ENCODE data around the gene FKTN.
"Not testable (repeated sequence)": the region's sequence is repeated elsewhere in the genome, so short reads cannot be mapped to it uniquely, and the experiment has no call there.

DNA sequence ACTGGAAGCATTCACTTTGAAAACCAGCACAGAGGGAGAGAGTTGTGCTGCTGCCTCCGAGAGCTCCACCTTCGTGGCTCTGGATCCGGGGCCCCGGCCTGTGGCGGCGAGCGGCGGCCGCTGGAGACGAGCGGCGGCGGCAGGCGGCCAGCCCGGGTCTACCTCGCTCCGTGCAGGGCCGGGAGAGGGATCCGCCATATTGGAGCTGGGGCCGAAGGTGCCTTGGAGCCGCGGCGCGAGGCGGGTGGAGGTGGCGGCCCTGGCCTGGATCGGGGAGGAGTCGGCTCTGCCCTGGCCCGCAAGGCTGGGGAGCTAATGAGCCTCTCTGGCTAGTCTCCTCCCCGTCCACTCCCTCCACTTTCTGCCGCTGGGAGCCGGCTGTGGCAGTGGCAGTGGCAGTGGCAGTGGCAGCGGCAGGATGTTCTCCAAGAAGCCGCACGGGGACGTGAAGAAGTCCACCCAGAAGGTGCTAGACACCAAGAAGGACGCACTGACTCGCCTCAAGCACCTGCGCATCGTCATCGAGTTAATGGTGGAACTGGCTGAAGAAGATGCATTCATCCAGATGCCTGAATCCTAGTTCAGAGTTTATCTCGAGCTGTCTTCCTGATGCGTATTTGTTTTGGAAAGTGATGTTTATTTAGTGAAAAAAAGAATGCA lies 38.1 kb upstream of the FKTN start:
- TF ChIP-seq, protein P1, sequence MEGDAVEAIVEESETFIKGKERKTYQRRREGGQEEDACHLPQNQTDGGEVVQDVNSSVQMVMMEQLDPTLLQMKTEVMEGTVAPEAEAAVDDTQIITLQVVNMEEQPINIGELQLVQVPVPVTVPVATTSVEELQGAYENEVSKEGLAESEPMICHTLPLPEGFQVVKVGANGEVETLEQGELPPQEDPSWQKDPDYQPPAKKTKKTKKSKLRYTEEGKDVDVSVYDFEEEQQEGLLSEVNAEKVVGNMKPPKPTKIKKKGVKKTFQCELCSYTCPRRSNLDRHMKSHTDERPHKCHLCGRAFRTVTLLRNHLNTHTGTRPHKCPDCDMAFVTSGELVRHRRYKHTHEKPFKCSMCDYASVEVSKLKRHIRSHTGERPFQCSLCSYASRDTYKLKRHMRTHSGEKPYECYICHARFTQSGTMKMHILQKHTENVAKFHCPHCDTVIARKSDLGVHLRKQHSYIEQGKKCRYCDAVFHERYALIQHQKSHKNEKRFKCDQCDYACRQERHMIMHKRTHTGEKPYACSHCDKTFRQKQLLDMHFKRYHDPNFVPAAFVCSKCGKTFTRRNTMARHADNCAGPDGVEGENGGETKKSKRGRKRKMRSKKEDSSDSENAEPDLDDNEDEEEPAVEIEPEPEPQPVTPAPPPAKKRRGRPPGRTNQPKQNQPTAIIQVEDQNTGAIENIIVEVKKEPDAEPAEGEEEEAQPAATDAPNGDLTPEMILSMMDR (IDR thresholded peaks at IDR 0.05) = not testable (repeated sequence)
- not testable (repeated sequence) for TF ChIP-seq POLR2A (IDR thresholded peaks at IDR 0.05)
